Loucy (cell line): ENCODE measurements around the gene CTBP2.

Experiments
- H2AFZ ChIP-seq: fragments of 200-600 bp; sonication (generic); 2 replicates; pipeline ENCODE4 v1.6.0; 2016; ENCODE audit warnings: antibody characterized with exemption, mild to moderate bottlenecking, low read length, moderate library complexity
- H3F3A ChIP-seq: fragments of 200-600 bp; 2 replicates; pipeline ENCODE4 v1.6.0; 2016; ENCODE audit warnings: antibody characterized with exemption, low read depth, mild to moderate bottlenecking
- H3K27me3 ChIP-seq: fragments of 200-600 bp; sonication (generic); 2 replicates; pipeline ENCODE4 v1.6.1; 2014; ENCODE audit warnings: low read length, mild to moderate bottlenecking; ENCODE audit not compliant: insufficient read depth, poor library complexity, severe bottlenecking
- H3K36me3 ChIP-seq: fragments of 200-600 bp; sonication (generic); 2 replicates; pipeline ENCODE4 v1.6.1; 2016; ENCODE audit warnings: low read length; ENCODE audit not compliant: insufficient read depth
- H3K4me1 ChIP-seq: fragments of 200-600 bp; sonication (generic); 2 replicates; pipeline ENCODE4 v1.5.1; 2014; ENCODE audit warnings: low read length, mild to moderate bottlenecking; ENCODE audit not compliant: insufficient read depth, poor library complexity, severe bottlenecking
- H3K4me2 ChIP-seq: fragments of 200-600 bp; sonication (generic); 2 replicates; pipeline ENCODE4 v1.6.0; 2014; ENCODE audit warnings: antibody characterized with exemption, low read length, low read depth, mild to moderate bottlenecking; ENCODE audit not compliant: poor library complexity, severe bottlenecking
- H3K4me3 ChIP-seq: fragments of 200-600 bp; sonication (generic); 2 replicates; pipeline ENCODE4 v1.5.1; 2014; ENCODE audit warnings: low read length, mild to moderate bottlenecking, mixed read lengths; ENCODE audit not compliant: poor library complexity, severe bottlenecking
- H3K79me2 ChIP-seq: fragments of 200-600 bp; sonication (generic); 2 replicates; pipeline ENCODE4 v1.6.1; 2014; ENCODE audit warnings: low read length; ENCODE audit not compliant: insufficient read depth
- H3K9ac ChIP-seq: fragments of 200-600 bp; sonication (generic); 2 replicates; pipeline ENCODE4 v1.6.0; 2014; ENCODE audit warnings: mild to moderate bottlenecking, low read depth, low read length, moderate library complexity; ENCODE audit not compliant: poor library complexity, severe bottlenecking
- H3K9me2 ChIP-seq: fragments of 200-600 bp; sonication (generic); replicated peaks from 2 replicates; pipeline ENCODE4 v1.6.1; 2016; ENCODE audit warnings: low read depth, low read length, mixed read lengths
- H3K9me3 ChIP-seq: fragments of 200-600 bp; sonication (generic); 2 replicates; pipeline ENCODE4 v1.6.1; 2014; ENCODE audit warnings: mild to moderate bottlenecking, antibody characterized with exemption, low read length, low read depth; ENCODE audit not compliant: insufficient read depth
- H4K20me1 ChIP-seq: fragments of 200-600 bp; sonication (generic); 2 replicates; pipeline ENCODE4 v1.6.0; 2014; ENCODE audit warnings: antibody characterized with exemption, low read length, mild to moderate bottlenecking; ENCODE audit not compliant: insufficient read depth, poor library complexity, severe bottlenecking
- CTCF ChIP-seq: fragments of 200-600 bp; sonication (generic); conservative IDR thresholded peaks from 2 replicates; pipeline ENCODE4 v1.5.1; 2014; ENCODE audit warnings: mild to moderate bottlenecking, antibody characterized with exemption, low read length
- EZH2phosphoT487 ChIP-seq: fragments of 200-600 bp; IDR thresholded peaks from 2 replicates; pipeline ENCODE4 v1.6.1; 2018; ENCODE audit warnings: antibody characterized with exemption, mild to moderate bottlenecking, moderate library complexity, borderline replicate concordance

The CTBP2 gene

GRCh38 chr10:125037145-125037877 is 123.1 kb downstream of the CTBP2 start:
- Histone ChIP-seq H4K20me1 (no peaks in the 10 kb centered on the region), H3K4me2 (no peak overlapping the region), H3K9ac (no peak overlapping the region), H3K27me3 (no peaks in the 10 kb centered on the region), H3K9me3 (no peaks in the 10 kb centered on the region), H3K4me3 (no peak overlapping the region), H3K36me3 (no peaks in the 10 kb centered on the region), H3F3A (no peaks in the 10 kb centered on the region), H3K79me2 (no peaks in the 10 kb centered on the region), H3K4me1 (no peaks in the 10 kb centered on the region), H2AFZ (no peak overlapping the region), H3K9me2 (no peaks in the 10 kb centered on the region)
- no peak for TF ChIP-seq EZH2phosphoT487
- no peak for TF ChIP-seq CTCF

- H3K4me1 ChIP-seq: no peaks in the 10 kb centered on the region
Measured at GRCh38 chr10:125035588-125036295, 124.6 kb downstream of the CTBP2 start.

GRCh38 chr10:125035136-125035535 is 125.2 kb downstream of the CTBP2 start:
- Histone ChIP-seq H2AFZ (no peak overlapping the region), H3K4me2 (no peak overlapping the region), H3K4me1 (no peaks in the 10 kb centered on the region)

More at GRCh38 chr10:125035588-125036295, 124.6 kb downstream of the CTBP2 start:
- H3F3A ChIP-seq: no peaks in the 10 kb centered on the region
- H4K20me1 ChIP-seq: no peaks in the 10 kb centered on the region
- no peaks in the 10 kb centered on the region for H3K36me3 ChIP-seq
- no peak overlapping the region for H2AFZ ChIP-seq
- H3K27me3 ChIP-seq: no peaks in the 10 kb centered on the region
- no peak overlapping the region for H3K4me2 ChIP-seq
- H3K9me2 ChIP-seq: no peaks in the 10 kb centered on the region
- H3K4me3 ChIP-seq: no peak overlapping the region
- TF ChIP-seq CTCF (no peak), EZH2phosphoT487 (no peak)
- no peaks in the 10 kb centered on the region for H3K9me3 ChIP-seq
- no peak overlapping the region for H3K9ac ChIP-seq
- H3K79me2 ChIP-seq: no peaks in the 10 kb centered on the region

More at GRCh38 chr10:125035136-125035535, 125.2 kb downstream of the CTBP2 start:
- no peak for TF ChIP-seq CTCF
- no peaks in the 10 kb centered on the region for H4K20me1 ChIP-seq
- H3K79me2 ChIP-seq: no peaks in the 10 kb centered on the region
- no peak overlapping the region for H3K4me3 ChIP-seq
- H3K27me3 ChIP-seq: no peaks in the 10 kb centered on the region
- H3K9ac ChIP-seq: no peak overlapping the region
- no peaks in the 10 kb centered on the region for H3K36me3 ChIP-seq
- H3F3A ChIP-seq: no peaks in the 10 kb centered on the region
- H3K9me3 ChIP-seq: no peaks in the 10 kb centered on the region
- H3K9me2 ChIP-seq: no peaks in the 10 kb centered on the region
